GM18861 (cell line): ENCODE results near the gene CLEC17A.

Experiments used
- ATAC-seq: cut with Tn5 transposase; IDR thresholded peaks from one replicate; pipeline ENCODE4 v1.9.1; 2021; ENCODE audit not compliant: unreplicated experiment

CLEC17A gene

GRCh38 chr19:14648506-14648905 is 65.6 kb downstream of the CLEC17A start:
- no peak for ATAC-seq

DNA sequence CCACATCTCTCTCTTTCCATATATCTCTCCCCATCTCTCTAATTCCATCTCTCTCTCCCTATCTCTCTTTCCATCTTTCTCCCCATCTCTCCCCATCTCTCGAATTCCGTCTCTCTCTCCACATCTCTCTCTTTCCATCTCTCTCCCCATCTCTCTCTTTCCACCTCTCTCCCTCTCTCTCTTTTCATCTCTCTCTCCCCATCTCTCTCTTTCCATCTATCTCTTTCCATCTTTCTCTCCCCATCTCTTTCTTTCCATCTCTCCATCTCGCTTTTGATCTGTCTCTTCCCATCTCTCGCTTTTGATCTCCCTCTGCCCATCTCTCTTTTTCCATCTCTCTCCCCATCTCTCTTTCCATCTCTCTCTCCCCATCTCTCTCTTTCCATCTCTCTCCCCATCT is 66.1 kb downstream of the CLEC17A start:
- ATAC-seq, result no peak

DNA sequence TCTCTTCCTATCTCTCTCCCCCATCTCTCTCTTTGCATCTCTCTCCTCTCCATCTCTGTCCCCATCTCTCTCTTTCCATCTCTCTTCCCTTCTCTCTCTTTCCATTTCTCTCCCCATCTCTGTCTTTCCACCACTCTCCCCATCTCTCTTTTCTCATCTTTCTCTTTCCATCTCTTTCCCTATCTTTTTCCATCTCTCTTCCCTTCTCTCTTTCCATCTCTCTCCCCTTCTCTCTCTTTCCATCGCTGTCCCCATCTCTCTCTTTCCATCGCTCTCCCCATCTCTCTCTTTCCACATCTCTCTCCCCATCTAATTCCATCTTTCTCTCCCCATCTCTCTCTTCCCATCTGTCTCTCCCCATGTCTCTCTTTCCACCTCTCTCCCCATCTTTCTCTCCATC is 67.3 kb downstream of the CLEC17A start:
- ATAC-seq, result no peak

DNA sequence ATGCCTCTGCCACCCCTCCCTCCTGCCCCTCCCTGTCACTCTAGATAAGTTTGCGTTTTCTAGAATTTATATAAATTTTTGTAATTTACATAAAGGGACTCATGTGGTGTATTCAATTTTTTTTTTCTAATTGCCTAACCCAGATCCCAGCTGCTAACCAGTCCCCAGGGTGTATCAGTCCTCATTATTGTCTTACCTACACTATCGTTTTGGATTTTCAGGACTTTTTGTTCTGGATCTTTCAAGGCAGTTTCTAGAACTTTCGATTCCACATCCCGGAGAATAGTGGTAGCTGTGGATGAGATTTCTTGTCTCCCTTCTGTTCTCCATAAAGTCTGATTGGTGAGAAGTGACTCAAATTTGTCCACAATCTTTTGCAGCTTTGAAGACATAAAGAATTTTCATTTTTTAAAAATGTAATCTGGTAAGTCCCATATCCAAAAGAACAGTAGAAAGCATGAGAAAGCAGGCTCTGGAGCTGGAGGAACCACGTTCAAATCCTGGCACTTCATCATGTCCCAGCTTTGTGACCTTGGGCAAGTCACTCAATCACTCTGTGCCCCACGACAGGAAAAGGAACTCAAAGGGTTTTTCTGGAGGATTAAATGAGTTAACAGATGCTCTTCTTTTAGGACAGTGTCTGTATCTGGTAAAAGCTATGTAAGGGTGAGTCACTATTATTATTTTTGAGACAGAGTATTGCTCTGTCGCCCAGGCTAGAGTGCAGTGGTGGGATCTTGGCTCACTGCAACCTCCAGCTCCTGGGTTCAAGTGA is 72.1 kb downstream of the CLEC17A start:
- no peak for ATAC-seq

DNA sequence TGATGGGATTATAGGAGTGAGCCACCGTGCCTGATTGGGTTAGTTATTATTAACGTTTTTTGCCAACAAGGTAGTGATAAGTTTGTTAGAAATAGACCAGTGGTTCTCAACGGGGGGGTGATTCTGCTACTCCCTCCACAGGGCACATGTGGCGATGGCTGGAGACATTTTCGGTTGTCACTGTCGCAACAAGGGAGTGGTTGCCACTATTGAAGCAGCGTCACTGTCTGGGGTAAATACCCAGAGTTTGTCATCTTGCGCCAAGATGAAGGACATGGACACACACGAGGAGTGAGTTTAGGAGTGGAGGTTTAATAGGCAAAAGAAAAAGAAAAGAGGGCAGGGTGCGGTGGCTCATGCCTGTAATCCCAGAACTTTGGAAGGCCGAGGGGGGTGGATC is 72.8 kb downstream of the CLEC17A start:
- ATAC-seq, result no peak

- no peak for ATAC-seq
Observed at GRCh38 chr19:14659874-14660489, 77.1 kb downstream of the CLEC17A start.

DNA sequence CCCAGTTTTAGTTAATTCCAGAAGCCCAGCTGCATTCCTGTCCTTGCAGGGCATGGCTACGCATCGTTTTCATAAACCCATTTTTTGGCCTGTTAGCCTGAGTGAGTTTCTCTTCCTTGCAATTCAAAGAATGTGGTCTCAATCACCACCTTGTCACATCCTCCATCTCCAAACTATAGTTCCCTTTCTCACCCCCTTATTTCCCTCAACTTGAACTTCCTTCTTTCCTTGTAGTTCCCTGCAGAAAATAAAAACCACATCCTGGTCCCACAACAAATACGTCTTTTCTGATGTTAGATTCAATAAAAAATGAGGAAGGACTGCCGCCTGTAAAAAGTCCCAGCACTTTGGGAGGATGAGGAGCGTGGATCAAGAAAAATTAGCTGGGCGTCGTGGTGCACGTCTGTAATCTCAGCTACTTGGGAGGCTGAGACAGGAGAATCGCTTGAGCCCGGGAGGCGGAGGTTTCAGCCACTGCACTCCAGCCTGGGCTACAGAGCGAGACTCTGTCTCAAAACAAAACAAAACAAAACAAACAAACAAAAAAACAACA is 78.6 kb downstream of the CLEC17A start:
- ATAC-seq, result no peak
